ENCODE results near the gene HIPK3.
A peak's percentile ranks its signal among the peaks of the same experiment; 100 is the strongest.
"Not testable (repeated sequence)": the region's sequence is repeated elsewhere in the genome, so short reads cannot be mapped to it uniquely, and the experiment has no call there.

HIPK3 gene

GRCh38 chr11:33257160-33257896 is at the start of gene HIPK3:
TSS of gene HIPK3 (plus strand) at chr11:33257381.
- peak within 1 kb of the TSS; percentile 96 for H3K4me3 ChIP-seq
- peak within 1 kb of the TSS; percentile 99 for H3K9ac ChIP-seq
- peaks cover 31% of the 10 kb centered on the region for H3K4me1 ChIP-seq
- peaks cover 38% of the 10 kb centered on the region for H4K20me1 ChIP-seq
- H3K9me3 ChIP-seq = no peaks in the 10 kb centered on the region; the same call in 1 of the 2 replicates
- TF ChIP-seq Cebpa-rat (IDR thresholded peaks at IDR 0.05) = no peak
- H3K27ac ChIP-seq = peak within 1 kb of the TSS; percentile 100
- no peaks in the 10 kb centered on the region for H3K27me3 ChIP-seq
- H3K36me3 ChIP-seq = no peaks in the 10 kb centered on the region
- H3K4me2 ChIP-seq = peak within 1 kb of the TSS; percentile 85

DNA sequence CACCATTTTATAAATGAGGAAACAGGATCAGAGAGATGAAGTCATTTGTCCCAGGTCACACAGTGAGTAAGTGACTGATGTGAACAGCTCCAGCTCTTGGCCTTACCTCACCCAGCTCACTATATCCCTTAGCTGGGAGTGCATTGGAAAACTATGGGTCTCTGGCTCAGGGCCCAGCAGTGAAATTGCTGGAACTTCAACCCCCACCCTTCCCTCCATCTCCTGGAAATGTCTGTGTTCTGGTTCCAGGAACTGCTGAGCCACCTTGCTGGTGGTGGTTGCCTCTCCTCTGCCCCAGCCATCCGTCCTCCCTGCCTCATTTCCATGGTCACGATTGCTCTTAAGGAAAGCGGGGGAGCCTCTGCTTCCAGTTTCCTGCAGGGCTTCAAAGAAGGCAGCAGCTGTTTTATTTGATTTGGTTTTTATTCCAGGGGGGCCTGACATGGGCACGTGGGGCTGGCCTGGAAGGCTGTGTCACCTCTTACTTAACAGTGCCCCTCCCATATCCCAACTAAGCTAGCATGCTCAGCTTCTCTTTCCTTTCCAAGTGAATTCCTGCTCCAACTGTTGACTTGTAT is 49.7 kb upstream of the HIPK3 start:
- no peak overlapping the region for H3K4me3 ChIP-seq
- no peak for TF ChIP-seq Cebpa-rat (IDR thresholded peaks at IDR 0.05)
- no peaks in the 10 kb centered on the region for H3K36me3 ChIP-seq
- no peak overlapping the region for H3K9ac ChIP-seq
- no peaks in the 10 kb centered on the region for H3K9me3 ChIP-seq
- no peak overlapping the region for H3K4me2 ChIP-seq
- no peak overlapping the region for H3K27ac ChIP-seq
- H3K27me3 ChIP-seq = no peaks in the 10 kb centered on the region
- no peaks in the 10 kb centered on the region for H4K20me1 ChIP-seq
- no peaks in the 10 kb centered on the region for H3K4me1 ChIP-seq

- Histone ChIP-seq H4K20me1 (no peaks in the 10 kb centered on the region), H3K4me2 (no peak overlapping the region), H3K4me1 (no peaks in the 10 kb centered on the region), H3K9ac (no peak overlapping the region), H3K9me3 (no peaks in the 10 kb centered on the region), H3K27ac (no peak overlapping the region), H3K27me3 (no peaks in the 10 kb centered on the region), H3K4me3 (no peak overlapping the region), H3K36me3 (no peaks in the 10 kb centered on the region)
- TF ChIP-seq Cebpa-rat (IDR thresholded peaks at IDR 0.05) = no peak
These were observed 49.0 kb upstream of the HIPK3 start for GRCh38 chr11:33208150-33208549.

DNA sequence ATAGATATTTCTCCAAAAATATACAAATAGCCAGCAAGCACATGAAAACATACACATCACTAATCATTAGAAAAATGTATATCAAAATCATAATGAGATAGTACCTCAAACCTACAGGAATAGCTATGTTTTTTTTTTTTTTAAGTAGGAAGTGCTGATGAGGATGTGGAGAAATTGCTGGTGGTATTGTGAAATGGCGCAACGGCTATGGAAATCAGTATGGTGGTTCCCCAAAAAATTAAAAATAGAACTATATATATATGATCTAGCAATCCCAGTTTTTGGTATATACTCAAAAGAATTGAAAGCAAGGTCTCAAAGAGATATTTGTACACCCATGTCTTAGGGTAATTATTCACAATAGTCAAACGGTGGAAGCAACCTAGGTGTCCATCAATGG is 46.0 kb upstream of the HIPK3 start:
- no peak overlapping the region for H3K27ac ChIP-seq
- no peaks in the 10 kb centered on the region for H3K9me3 ChIP-seq
- no peaks in the 10 kb centered on the region for H4K20me1 ChIP-seq
- H3K4me1 ChIP-seq = no peaks in the 10 kb centered on the region
- H3K4me2 ChIP-seq = no peak overlapping the region
- no peak for TF ChIP-seq Cebpa-rat (IDR thresholded peaks at IDR 0.05)
- no peak overlapping the region for H3K4me3 ChIP-seq
- H3K9ac ChIP-seq = no peak overlapping the region
- no peaks in the 10 kb centered on the region for H3K27me3 ChIP-seq
- no peaks in the 10 kb centered on the region for H3K36me3 ChIP-seq

GRCh38 chr11:33211580-33211979 is 45.6 kb upstream of the HIPK3 start:
- TF ChIP-seq Cebpa-rat (IDR thresholded peaks at IDR 0.05) = no peak
- Histone ChIP-seq H3K36me3 (no peaks in the 10 kb centered on the region), H3K4me2 (no peak overlapping the region), H3K27ac (no peak overlapping the region), H3K9me3 (no peaks in the 10 kb centered on the region), H3K4me1 (no peaks in the 10 kb centered on the region), H3K4me3 (no peak overlapping the region), H3K9ac (no peak overlapping the region), H4K20me1 (no peaks in the 10 kb centered on the region), H3K27me3 (no peaks in the 10 kb centered on the region)

DNA sequence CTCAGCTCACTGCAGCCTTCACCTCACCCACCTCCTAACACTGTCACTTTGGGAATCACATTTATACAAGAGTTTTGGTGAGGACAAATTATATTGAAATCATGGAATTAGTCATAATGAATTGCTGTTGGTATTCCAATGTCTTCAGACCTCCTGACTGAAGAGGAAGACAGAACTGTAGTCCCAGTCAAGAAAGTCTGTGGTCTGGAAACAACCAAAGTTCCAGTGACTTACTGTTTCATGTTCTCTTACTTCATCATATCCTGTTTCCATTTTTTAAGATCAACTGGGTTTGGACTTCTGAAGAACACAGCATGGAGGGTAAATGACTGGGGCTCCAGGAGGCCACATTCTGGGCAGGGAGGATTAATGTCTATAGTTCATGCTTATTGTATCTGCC is 43.0 kb upstream of the HIPK3 start:
- H3K4me3 ChIP-seq = no peak overlapping the region
- no peak overlapping the region for H3K27ac ChIP-seq
- H3K27me3 ChIP-seq = no peaks in the 10 kb centered on the region
- no peaks in the 10 kb centered on the region for H3K4me1 ChIP-seq
- H3K36me3 ChIP-seq = no peaks in the 10 kb centered on the region
- no peak overlapping the region for H3K4me2 ChIP-seq
- H3K9me3 ChIP-seq = no peaks in the 10 kb centered on the region
- no peaks in the 10 kb centered on the region for H4K20me1 ChIP-seq
- no peak for TF ChIP-seq Cebpa-rat (IDR thresholded peaks at IDR 0.05)
- H3K9ac ChIP-seq = no peak overlapping the region

GRCh38 chr11:33214767-33215166 is 42.4 kb upstream of the HIPK3 start:
- no peak for TF ChIP-seq Cebpa-rat (IDR thresholded peaks at IDR 0.05)
- Histone ChIP-seq H3K4me2 (no peak overlapping the region), H4K20me1 (no peaks in the 10 kb centered on the region), H3K9ac (no peak overlapping the region), H3K27ac (no peak overlapping the region), H3K36me3 (no peaks in the 10 kb centered on the region), H3K4me3 (no peak overlapping the region), H3K9me3 (no peaks in the 10 kb centered on the region), H3K27me3 (no peaks in the 10 kb centered on the region), H3K4me1 (no peaks in the 10 kb centered on the region)

- H3K9me3 ChIP-seq, H3K4me1 ChIP-seq, H3K4me2 ChIP-seq, H3K9ac ChIP-seq, H3K4me3 ChIP-seq, H3K27me3 ChIP-seq, H3K27ac ChIP-seq, H3K36me3 ChIP-seq, H4K20me1 ChIP-seq: not testable (repeated sequence)
These were observed 40.5 kb upstream of the HIPK3 start for GRCh38 chr11:33216676-33217075.

- Histone ChIP-seq H3K4me1 (0 out of 2 replicates have a peak, but pooled peaks cover 5% of the 10 kb centered on the region), H3K4me2 (no peak overlapping the region), H3K27me3 (no peaks in the 10 kb centered on the region), H3K4me3 (no peak overlapping the region), H3K9me3 (no peaks in the 10 kb centered on the region), H3K27ac (no peak overlapping the region), H4K20me1 (no peaks in the 10 kb centered on the region), H3K36me3 (no peaks in the 10 kb centered on the region), H3K9ac (no peak overlapping the region)
- no peak for TF ChIP-seq Cebpa-rat (IDR thresholded peaks at IDR 0.05)
These were observed 35.0 kb upstream of the HIPK3 start for GRCh38 chr11:33222052-33222750.

- TF ChIP-seq Cebpa-rat (IDR thresholded peaks at IDR 0.05) = no peak
- H4K20me1 ChIP-seq = no peaks in the 10 kb centered on the region
- H3K27me3 ChIP-seq = no peaks in the 10 kb centered on the region
- H3K36me3 ChIP-seq = no peaks in the 10 kb centered on the region
- H3K9me3 ChIP-seq = no peaks in the 10 kb centered on the region
- H3K4me3 ChIP-seq = no peak overlapping the region
- H3K4me1 ChIP-seq = 0 out of 2 replicates have a peak, but pooled peaks cover 5% of the 10 kb centered on the region
- no peak overlapping the region for H3K27ac ChIP-seq
- H3K4me2 ChIP-seq = no peak overlapping the region
- no peak overlapping the region for H3K9ac ChIP-seq
These were observed 31.8 kb upstream of the HIPK3 start for GRCh38 chr11:33225371-33225770.

All from BLaER1 (cell line).